K562 (cell line): ENCODE measurements around the gene CNGA1. TPM values are rescaled to one million over a fixed set of nuclear protein-coding genes. Genes with fewer than 3 reads are reported as not detected.
A peak's percentile ranks its signal among the peaks of the same experiment; 100 is the strongest.

Experiments
- ATAC-seq: fragments of 200-7000 bp; cut with Tn5 transposase; 3 replicates; pipeline ENCODE4 v1.9.1; 2020; ENCODE audit warnings: moderate library complexity
- BruUV-seq: library from RNA; stranded (reverse); fragments of 400-500 nt; replicated peaks from 2 replicates; lab custom pipeline; 2021; lab: Mats Ljungman, UMichigan
- CTCF ChIA-PET: fragments of 300-600 bp; formaldehyde crosslinking; extraction: SDS; loops from one replicate; lab custom pipeline; 2021; ENCODE audit warnings: low intra/inter-chr PET ratio; lab: Yijun Ruan, JAX
- POLR2A ChIA-PET: fragments of 300-600, 350-650 bp; sonication (Branson Sonifier 250); formaldehyde crosslinking; extraction: SDS; loops from one replicate; lab custom pipeline; 2021; ENCODE audit warnings: antibody characterized with exemption, inconsistent platforms; lab: Yijun Ruan, JAX
- DNase-seq, 4 experiments: peaks; one replicate each; pipeline versions ENCODE4 v3.0.0 to v3.0.0-alpha.2; 2011 to 2018; ENCODE audit warnings: low spot score in 3 of 4, mixed read lengths in 3 of 4; ENCODE audit errors: extremely low read depth in 1 of 4
- FAIRE-seq: peaks from 2 replicates; lab custom pipeline; 2011; peaks lifted over from hg19 to GRCh38; lab: Jason Lieb, UNC
- H2AFZ ChIP-seq: 2 replicates; pipeline ENCODE4 v1.6.0; 2011; ENCODE audit warnings: low read depth, low read length, control low read depth, inconsistent platforms
- H3K27ac ChIP-seq: fragments of 200-600 bp; 3 replicates; pipeline ENCODE4 v1.8.0; 2011; ENCODE audit warnings: low read depth, mild to moderate bottlenecking, control low read depth, inconsistent platforms, low read length, moderate library complexity, mixed read lengths; ENCODE audit errors: extremely low read depth
- H3K27me3 ChIP-seq, 2 experiments: fragments of 300-600 bp in 1 of 2; 2 replicates in 1 of 2; 3 replicates in 1 of 2; pipeline versions ENCODE4 v1.6.0 to v1.8.0; 2011; ENCODE audit warnings: inconsistent platforms in 2 of 2, low read length in 2 of 2, mild to moderate bottlenecking in 1 of 2, mixed read lengths in 1 of 2, moderate library complexity in 1 of 2; ENCODE audit not compliant: control insufficient read depth in 2 of 2, insufficient read depth in 2 of 2
- H3K36me3 ChIP-seq: fragments of 300-600 bp; 3 replicates; pipeline ENCODE4 v1.8.0; 2011; ENCODE audit warnings: mild to moderate bottlenecking, low read length, inconsistent platforms; ENCODE audit not compliant: control insufficient read depth, insufficient read depth
- H3K4me1 ChIP-seq, 2 experiments: fragments of 200-600 bp in 1 of 2; replicated peaks in 1 of 2; 2 replicates in 1 of 2; 3 replicates in 1 of 2; pipeline versions ENCODE4 v1.5.1 to v1.8.0; 2011; ENCODE audit warnings: inconsistent platforms in 2 of 2, low read length in 2 of 2, mild to moderate bottlenecking in 1 of 2, mixed read lengths in 1 of 2, moderate library complexity in 1 of 2; ENCODE audit not compliant: control insufficient read depth in 2 of 2, insufficient read depth in 2 of 2
- H3K4me2 ChIP-seq: 2 replicates; pipeline ENCODE4 v1.6.1; 2011; ENCODE audit warnings: low read length, control low read depth, inconsistent platforms, mixed read lengths; ENCODE audit not compliant: insufficient read depth
- H3K4me3 ChIP-seq: fragments of 200-600 bp; sonication (generic), shearing (Covaris generic); 2 replicates; pipeline ENCODE4 v1.5.1; 2016; ENCODE audit warnings: control low read depth, inconsistent platforms
- H3K79me2 ChIP-seq: fragments of 200-600 bp; 3 replicates; pipeline ENCODE4 v1.8.0; 2011; ENCODE audit warnings: low read length, inconsistent platforms; ENCODE audit not compliant: control insufficient read depth, insufficient read depth
- H3K9ac ChIP-seq, 2 experiments: 2 replicates each; pipeline versions ENCODE4 v1.6.0 to v1.6.1; 2011; ENCODE audit warnings: low read depth in 2 of 2, low read length in 2 of 2, control low read depth in 1 of 2, inconsistent platforms in 1 of 2, mild to moderate bottlenecking in 1 of 2, mixed read lengths in 1 of 2; ENCODE audit not compliant: insufficient read depth in 1 of 2
- H3K9me1 ChIP-seq: one replicate; pipeline ENCODE4 v1.6.0; 2011; ENCODE audit warnings: inconsistent platforms, mild to moderate bottlenecking, low read length, moderate library complexity; ENCODE audit not compliant: control insufficient read depth, insufficient read depth
- H3K9me3 ChIP-seq: replicated peaks from 2 replicates; pipeline ENCODE4 v1.5.1; 2011; ENCODE audit warnings: low read depth, low read length, inconsistent platforms; ENCODE audit not compliant: control insufficient read depth, insufficient read depth
- H4K20me1 ChIP-seq: replicated peaks from 2 replicates; pipeline ENCODE4 v1.6.1; 2011; ENCODE audit warnings: low read length, inconsistent platforms, mixed read lengths; ENCODE audit not compliant: control insufficient read depth, insufficient read depth
- CAMTA2 ChIP-seq: fragments of 250-450 bp; sonication (Bioruptor Pico); conservative IDR thresholded peaks from 2 replicates; pipeline ENCODE4 v1.5.1; 2022
- DEAF1 ChIP-seq: fragments of 450-650 bp; formaldehyde crosslinking; IDR thresholded peaks from 2 replicates; pipeline ENCODE4 v1.4.0; 2020; ENCODE audit warnings: mild to moderate bottlenecking, moderate library complexity
- FOXK1 ChIP-seq: sonication (generic); formaldehyde crosslinking; IDR thresholded peaks from 2 replicates; pipeline ENCODE4 v1.8.0; 2022; ENCODE audit warnings: missing genetic modification reagents, mild to moderate bottlenecking, borderline replicate concordance
- FOXP1 ChIP-seq: sonication (generic); formaldehyde crosslinking; IDR thresholded peaks from 2 replicates; pipeline ENCODE4 v1.8.0; 2022; ENCODE audit warnings: mild to moderate bottlenecking, missing genetic modification reagents
- RAD21 ChIP-seq, 2 experiments: fragments of 250-450 bp in 1 of 2; fragments of 450-650 bp in 1 of 2; sonication (Bioruptor Pico) in 1 of 2; formaldehyde crosslinking in 1 of 2; IDR thresholded peaks in 1 of 2; conservative IDR thresholded peaks in 1 of 2; 2 replicates each; pipeline versions ENCODE4 v1.4.0 to v1.8.0; 2020 to 2022; ENCODE audit warnings: mild to moderate bottlenecking in 2 of 2, moderate library complexity in 1 of 2
- RUNX1 ChIP-seq: sonication (generic); IDR thresholded peaks from 2 replicates; pipeline ENCODE4 v1.6.1; 2016; ENCODE audit warnings: antibody characterized with exemption, low read depth
- TARDBP ChIP-seq: fragments of 450-650 bp; IDR thresholded peaks from 2 replicates; pipeline ENCODE4 v1.6.1; 2016
- XRCC3 ChIP-seq: fragments of 450-650 bp; IDR thresholded peaks from 2 replicates; pipeline ENCODE4 v1.6.1; 2017; ENCODE audit warnings: mild to moderate bottlenecking, moderate library complexity
- ZNF318 ChIP-seq, 2 experiments: fragments of 450-650 bp; IDR thresholded peaks; 2 replicates each; pipeline ENCODE4 v1.6.1; 2016; ENCODE audit warnings: mild to moderate bottlenecking in 2 of 2, borderline replicate concordance in 1 of 2, low read depth in 1 of 2, moderate library complexity in 1 of 2
- ZNF384 ChIP-seq: IDR thresholded peaks from 2 replicates; pipeline ENCODE4 v1.6.1; 2012; ENCODE audit warnings: low read depth, low read length, improper control_type of control experiment
- WGBS: fragments of 100-300 bp; shearing (Covaris generic); methylation state at CpG from one replicate; pipeline ENCODE4 v1.1.6; 2016; ENCODE audit warnings: low coverage, mixed read lengths; ENCODE audit not compliant: insufficient coverage; ENCODE audit errors: missing lambda C conversion rate; 5-methylcytosine and 5-hydroxymethylcytosine counted together
- in situ Hi-C: fragments of 300-500 bp; cut with MboI; formaldehyde crosslinking; loops from 4 replicates; pipeline ENCODE4 v1.15.0; 2018; ENCODE audit warnings: inconsistent platforms, mixed read lengths
- intact Hi-C: fragments of 100-400 bp; cut with micrococcal nuclease; formaldehyde crosslinking; loops from 2 replicates; pipeline ENCODE4 v1.14.2; 2022
- polyA plus RNA-seq, 8 experiments: library from polyadenylated mRNA; depleted of rRNA in 4 of 8; stranded (reverse) in 5 of 8; unstranded in 3 of 8; fragments of >200 nt; fragmentation: Nextera tagmentation in 2 of 8; fragmentation: Illumina TruSeq in 1 of 8; extraction: Ambion mirVana in 2 of 8; extraction: Trizol in 1 of 8; gene quantifications; 2 replicates each; pipeline versions ENCODE4 v1.2.1 to v1.2.3, GENCODE V29; 2011 to 2014; ENCODE audit warnings: inconsistent platforms in 1 of 8, missing spikeins in 1 of 8
- total RNA-seq, 7 experiments: library from RNA; depleted of rRNA in 6 of 7; stranded (reverse); fragments of >200 nt in 6 of 7; fragmentation: Illumina TruSeq in 2 of 7; extraction: Trizol in 2 of 7; gene quantifications; 2 replicates each; pipeline versions ENCODE4 v1.2.1 to v1.2.3, GENCODE V29; 2011 to 2021; ENCODE audit warnings: low replicate concordance in 1 of 7

The CNGA1 gene
- total and polyA plus RNA-seq, 9 of the 15 experiments (the other 6 are each of a cell fraction or from before 2014, with no cell fraction given) = 0.03 to 0.29 (median 0.04) TPM; not detected in 5

- peak; percentile 50; the same call in 1 of the 2 replicates for TF ChIP-seq DEAF1 (CRISPR knock-in tag)
- no peak for TF ChIP-seq CAMTA2
- peak; percentile 67 to 81 for TF ChIP-seq RAD21 (CRISPR knock-in tag; conservative IDR thresholded peaks at IDR 0.05 in 1 of 2, IDR thresholded peaks at IDR 0.05 in 1 of 2)
- TF ChIP-seq FOXK1 (CRISPR knock-in tag) = no peak
Observed at GRCh38 chr4:47933840-47934239, 82.6 kb downstream of the CNGA1 start (continued).

- ChIA-PET CTCF (no interaction called here), POLR2A (interaction anchor here (0.6 kb wide), 1 partner anchor 199 kb away, joined by 4 read pairs; no protein-coding TSS in a partner anchor)
- Histone ChIP-seq H2AFZ (no peak overlapping the region), H3K9ac (no peak overlapping the region), H3K9me1 (no peaks in the 10 kb centered on the region), H4K20me1 (no peaks in the 10 kb centered on the region), H3K4me3 (no peak overlapping the region), H3K27ac (no peak overlapping the region), H3K4me2 (no peak overlapping the region), H3K36me3 (no peaks in the 10 kb centered on the region), H3K27me3 (no peaks in the 10 kb centered on the region; a peak in 3 of 5 replicates), H3K4me1 (no peaks in the 10 kb centered on the region; a peak in 1 of 5 replicates), H3K9me3 (no peaks in the 10 kb centered on the region), H3K79me2 (no peaks in the 10 kb centered on the region)
- in situ Hi-C loops = no loop called here
- intact Hi-C loops = loop anchor here (5.0 to 10.0 kb wide), 3 partner anchors 224 to 1086 kb away; no protein-coding TSS in a partner anchor
- ATAC-seq (no peak), DNase-seq (no peak), FAIRE-seq (no peak)
- 0% methylated on average over 2 of the region's 2 CpGs for WGBS
- BruUV-seq = no TSS peak
- TF ChIP-seq FOXP1 (CRISPR knock-in tag) (no peak), RUNX1 (no peak), ZNF384 (no peak), ZNF318 (IDR thresholded peaks at IDR 0.05; ENCODE audit: borderline replicate concordance in 1 of 2, low read depth in 1 of 2) (no peak), TARDBP (no peak), XRCC3 (no peak)
Observed at GRCh38 chr4:47930971-47931804, 85.3 kb downstream of the CNGA1 start.
